HUES6 (cell line): ENCODE results near the gene ASB16.

Experiments
- H3K27ac ChIP-seq: 2 replicates; pipeline ENCODE4 v1.7.0; 2013; ENCODE audit warnings: low read depth, mild to moderate bottlenecking, low read length, inconsistent platforms
- H3K27me3 ChIP-seq: 2 replicates; pipeline ENCODE4 v1.6.1; 2013; ENCODE audit warnings: low read length; ENCODE audit not compliant: control insufficient read depth, insufficient read depth
- H3K36me3 ChIP-seq: 2 replicates; pipeline ENCODE4 v1.6.1; 2013; ENCODE audit warnings: low read length; ENCODE audit not compliant: control insufficient read depth, insufficient read depth
- H3K4me1 ChIP-seq: 2 replicates; pipeline ENCODE4 v1.6.1; 2013; ENCODE audit warnings: low read length; ENCODE audit not compliant: control insufficient read depth, insufficient read depth
- H3K4me3 ChIP-seq: 2 replicates; pipeline ENCODE4 v1.5.1; 2013; ENCODE audit warnings: low read depth, low read length
- H3K9ac ChIP-seq: one replicate; pipeline ENCODE4 v1.6.1; 2013; ENCODE audit warnings: mild to moderate bottlenecking, low read length
- H3K9me3 ChIP-seq: 2 replicates; pipeline ENCODE4 v1.6.1; 2013; ENCODE audit warnings: low read depth, low read length; ENCODE audit not compliant: control insufficient read depth, insufficient read depth

Gene ASB16

DNA sequence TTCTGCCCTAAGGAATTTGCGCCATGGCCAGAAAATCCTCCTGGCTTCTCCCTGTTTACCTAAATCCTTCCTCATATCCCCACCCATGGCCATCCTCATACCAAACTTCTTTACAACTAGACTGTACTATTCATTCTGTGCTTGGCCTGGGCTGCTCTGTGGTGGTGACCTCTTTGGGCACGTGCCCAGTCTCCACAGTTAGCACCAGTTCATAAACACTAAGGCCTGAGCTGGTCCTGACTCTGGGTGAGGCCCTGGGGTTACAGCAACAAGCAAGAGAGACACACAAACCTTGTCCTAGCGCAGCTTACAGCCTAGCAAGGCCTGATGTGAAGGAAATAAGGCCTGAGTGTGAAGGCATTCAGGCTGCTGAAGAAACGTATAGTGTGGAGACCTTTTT lies 32.3 kb downstream of the ASB16 start:
- H3K36me3 ChIP-seq = peaks cover 12% of the 10 kb centered on the region
- no peaks in the 10 kb centered on the region for H3K27me3 ChIP-seq
- H3K4me1 ChIP-seq = peaks cover 19% of the 10 kb centered on the region
- no peak overlapping the region for H3K9ac ChIP-seq
- H3K9me3 ChIP-seq = no peaks in the 10 kb centered on the region
- H3K4me3 ChIP-seq = no peak overlapping the region
- H3K27ac ChIP-seq = no peak overlapping the region

GRCh38 chr17:44203731-44204440 lies 33.4 kb downstream of the ASB16 start:
- Histone ChIP-seq H3K27me3 (no peaks in the 10 kb centered on the region), H3K4me1 (peaks cover 11% of the 10 kb centered on the region), H3K27ac (no peak overlapping the region), H3K9ac (no peak overlapping the region), H3K4me3 (no peak overlapping the region), H3K9me3 (no peaks in the 10 kb centered on the region), H3K36me3 (peaks cover 22% of the 10 kb centered on the region)

- no peaks in the 10 kb centered on the region for H3K9me3 ChIP-seq
- no peak overlapping the region for H3K4me3 ChIP-seq
- no peaks in the 10 kb centered on the region for H3K27me3 ChIP-seq
- H3K9ac ChIP-seq = no peak overlapping the region
- H3K27ac ChIP-seq = no peak overlapping the region
- H3K4me1 ChIP-seq = peaks cover 11% of the 10 kb centered on the region
- H3K36me3 ChIP-seq = peaks cover 28% of the 10 kb centered on the region
Measured at GRCh38 chr17:44204441-44204882, 34.0 kb downstream of the ASB16 start.

DNA sequence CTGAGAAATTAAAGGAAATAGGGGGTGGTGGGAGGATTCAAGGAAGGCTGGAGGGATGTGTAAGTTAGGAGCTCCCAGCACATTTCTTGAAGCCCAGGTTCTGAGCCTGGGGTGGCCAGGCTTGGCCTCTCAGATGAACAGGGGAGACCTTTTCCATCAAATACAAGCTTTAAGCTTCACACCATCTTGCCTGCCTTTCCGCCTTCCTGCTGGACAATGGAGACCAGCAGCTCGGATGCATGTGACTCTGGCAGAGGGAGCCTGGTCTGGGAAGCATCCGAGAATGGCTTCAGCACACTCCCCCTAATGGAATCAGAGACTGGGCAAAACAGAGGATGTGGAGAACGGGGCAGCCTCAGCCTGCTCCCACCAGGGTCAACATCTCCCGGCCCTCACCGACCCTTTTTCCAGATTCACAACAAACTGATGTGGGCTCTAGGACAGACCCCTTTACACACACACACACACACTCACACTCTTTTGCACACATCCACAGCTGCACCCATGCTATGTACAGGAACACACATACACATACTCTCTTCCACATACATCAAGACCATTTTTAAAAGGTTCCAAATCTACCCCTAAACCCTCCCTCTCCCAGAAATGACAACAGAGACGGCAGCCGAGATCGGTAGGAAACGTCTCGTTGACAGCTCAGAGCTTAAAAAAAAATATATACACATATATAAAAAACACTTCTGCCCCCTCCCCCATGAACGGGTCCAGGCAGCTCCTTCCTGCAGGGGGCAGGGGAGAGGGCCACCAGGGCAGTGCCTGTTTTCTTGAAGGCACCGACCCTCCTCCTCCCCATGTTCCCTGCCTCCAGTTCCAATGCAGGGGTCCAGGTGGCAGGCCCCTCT lies 35.7 kb downstream of the ASB16 start:
- H3K9me3 ChIP-seq = no peaks in the 10 kb centered on the region
- no peak overlapping the region for H3K4me3 ChIP-seq
- H3K4me1 ChIP-seq = peaks cover 14% of the 10 kb centered on the region
- no peak overlapping the region for H3K9ac ChIP-seq
- H3K36me3 ChIP-seq = peaks cover 40% of the 10 kb centered on the region
- H3K27me3 ChIP-seq = no peaks in the 10 kb centered on the region
- no peak overlapping the region for H3K27ac ChIP-seq

DNA sequence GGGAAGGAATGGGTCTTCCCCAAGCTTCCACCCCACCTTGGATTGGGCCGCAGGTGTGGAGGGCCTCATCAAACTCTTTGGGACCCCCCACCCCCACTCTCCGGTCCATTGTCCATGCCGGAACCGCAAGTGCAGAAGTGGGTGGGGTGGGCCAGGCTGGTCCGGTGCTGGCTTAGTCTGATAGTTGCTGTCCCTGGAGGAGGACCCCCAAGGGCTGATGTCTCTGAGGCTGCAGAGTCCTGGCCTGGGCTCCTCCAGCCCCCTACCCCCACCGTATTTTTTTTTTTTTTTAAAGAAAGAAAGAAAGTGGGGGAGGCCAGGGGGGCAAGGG lies 36.3 kb downstream of the ASB16 start:
- no peaks in the 10 kb centered on the region for H3K27me3 ChIP-seq
- no peak overlapping the region for H3K4me3 ChIP-seq
- peaks cover 19% of the 10 kb centered on the region for H3K4me1 ChIP-seq
- peaks cover 46% of the 10 kb centered on the region for H3K36me3 ChIP-seq
- H3K27ac ChIP-seq = no peak overlapping the region
- H3K9me3 ChIP-seq = no peaks in the 10 kb centered on the region
- H3K9ac ChIP-seq = no peak overlapping the region

GRCh38 chr17:44207319-44207718 lies 36.8 kb downstream of the ASB16 start:
- H3K9me3 ChIP-seq = no peaks in the 10 kb centered on the region
- H3K4me3 ChIP-seq = no peak overlapping the region
- no peaks in the 10 kb centered on the region for H3K27me3 ChIP-seq
- H3K36me3 ChIP-seq = peaks cover 49% of the 10 kb centered on the region
- H3K27ac ChIP-seq = no peak overlapping the region
- H3K4me1 ChIP-seq = peaks cover 19% of the 10 kb centered on the region
- H3K9ac ChIP-seq = no peak overlapping the region

DNA sequence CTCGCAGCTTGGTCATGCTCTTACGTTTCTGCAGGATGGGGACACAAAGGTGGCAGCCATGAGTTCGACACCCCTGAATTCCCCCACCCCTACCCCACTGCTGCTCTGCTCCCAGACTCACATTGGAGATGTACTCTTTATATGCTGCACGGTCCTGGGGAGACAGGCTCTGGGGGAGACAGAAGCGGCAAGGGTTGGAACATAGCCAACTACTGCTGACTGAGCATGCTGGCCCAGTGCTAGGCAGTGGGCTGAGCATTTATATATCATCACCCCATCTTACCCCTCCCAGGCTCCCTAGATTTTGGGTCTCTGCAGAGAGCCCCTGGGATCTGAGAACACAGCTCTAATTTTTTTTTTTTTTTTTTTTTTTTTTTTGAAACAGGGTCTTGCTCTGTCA lies 37.2 kb downstream of the ASB16 start:
- H3K4me3 ChIP-seq = no peak overlapping the region
- H3K36me3 ChIP-seq = peaks cover 53% of the 10 kb centered on the region
- H3K9me3 ChIP-seq = no peaks in the 10 kb centered on the region
- no peak overlapping the region for H3K27ac ChIP-seq
- peaks cover 19% of the 10 kb centered on the region for H3K4me1 ChIP-seq
- H3K9ac ChIP-seq = no peak overlapping the region
- H3K27me3 ChIP-seq = no peaks in the 10 kb centered on the region

GRCh38 chr17:44209786-44210341 lies 39.4 kb downstream of the ASB16 start:
- Histone ChIP-seq H3K27me3 (no peaks in the 10 kb centered on the region), H3K36me3 (peaks cover 73% of the 10 kb centered on the region), H3K9ac (no peak overlapping the region), H3K4me3 (no peak overlapping the region), H3K27ac (no peak overlapping the region), H3K4me1 (peaks cover 12% of the 10 kb centered on the region), H3K9me3 (no peaks in the 10 kb centered on the region)

- H3K9ac ChIP-seq = peak overlapping the region; percentile 62
- no peaks in the 10 kb centered on the region for H3K27me3 ChIP-seq
- H3K27ac ChIP-seq = 0 out of 2 replicates have a peak overlapping the region, but pooled peaks have one; percentile 28
- H3K36me3 ChIP-seq = peaks cover 80% of the 10 kb centered on the region
- H3K9me3 ChIP-seq = no peaks in the 10 kb centered on the region
- H3K4me3 ChIP-seq = no peak overlapping the region
- H3K4me1 ChIP-seq = peaks cover 12% of the 10 kb centered on the region
Measured at GRCh38 chr17:44210342-44211192, 40.1 kb downstream of the ASB16 start.

DNA sequence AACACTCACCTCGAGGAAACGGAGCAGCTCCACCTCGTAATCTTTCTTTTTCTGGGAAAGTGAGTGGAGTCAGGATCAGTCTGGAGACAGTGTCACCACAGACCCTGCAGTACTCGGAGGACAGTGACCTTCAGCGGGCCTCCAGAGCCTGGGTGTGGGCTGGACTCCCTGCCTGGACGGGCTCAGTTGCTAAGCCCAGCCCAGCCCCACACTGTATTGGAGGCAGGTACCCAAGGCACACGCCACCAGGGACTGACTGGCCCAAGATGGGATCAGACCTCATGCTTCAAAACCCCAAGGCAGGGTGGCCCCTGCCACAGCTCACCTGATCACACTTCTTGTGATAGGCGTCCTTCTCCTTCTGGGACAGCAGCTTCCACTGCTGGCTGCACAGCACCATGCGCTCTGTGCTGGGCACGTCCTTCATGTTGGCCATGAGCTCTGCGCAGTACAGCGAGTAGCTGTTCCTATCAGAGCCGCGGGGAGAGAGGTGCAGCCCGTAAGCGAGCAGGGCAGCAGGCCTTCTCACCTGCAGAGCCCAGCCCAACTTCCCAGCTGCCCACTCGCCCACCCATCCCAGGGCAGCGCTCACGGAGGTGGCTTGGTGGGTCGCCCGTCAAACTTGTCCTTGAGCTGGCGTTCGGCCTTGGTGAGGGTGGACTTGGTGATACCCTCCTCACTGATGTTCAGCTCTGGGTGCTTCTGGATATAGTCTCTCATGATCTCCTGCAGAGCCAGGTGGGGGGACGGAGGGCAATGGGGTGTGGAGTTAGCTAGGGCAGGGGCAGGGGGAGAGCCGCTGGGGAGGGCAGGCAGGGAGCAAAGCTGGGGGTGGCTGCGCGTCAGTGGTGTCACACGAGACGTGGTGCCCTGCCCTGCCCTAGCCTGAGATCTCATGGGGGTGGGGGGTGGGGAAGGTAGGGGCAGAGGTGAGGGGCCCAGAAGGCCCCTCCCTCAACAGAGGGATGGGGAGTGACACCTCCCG lies 41.1 kb downstream of the ASB16 start:
- Histone ChIP-seq H3K36me3 (peaks cover 90% of the 10 kb centered on the region), H3K4me1 (peaks cover 12% of the 10 kb centered on the region)

More for the DNA sequence above, 41.1 kb downstream of the ASB16 start:
- Histone ChIP-seq H3K27ac (no peak overlapping the region), H3K9ac (no peak overlapping the region), H3K27me3 (no peaks in the 10 kb centered on the region), H3K9me3 (no peaks in the 10 kb centered on the region), H3K4me3 (no peak overlapping the region)
